ENCODE data around the gene FAM185A.

Gene FAM185A

GRCh38 chr7:102840404-102840803 lies 91.6 kb downstream of the FAM185A start:
- H3K27ac ChIP-seq (ENCODE audit: low read depth, low read length), result no peak overlapping the region

DNA sequence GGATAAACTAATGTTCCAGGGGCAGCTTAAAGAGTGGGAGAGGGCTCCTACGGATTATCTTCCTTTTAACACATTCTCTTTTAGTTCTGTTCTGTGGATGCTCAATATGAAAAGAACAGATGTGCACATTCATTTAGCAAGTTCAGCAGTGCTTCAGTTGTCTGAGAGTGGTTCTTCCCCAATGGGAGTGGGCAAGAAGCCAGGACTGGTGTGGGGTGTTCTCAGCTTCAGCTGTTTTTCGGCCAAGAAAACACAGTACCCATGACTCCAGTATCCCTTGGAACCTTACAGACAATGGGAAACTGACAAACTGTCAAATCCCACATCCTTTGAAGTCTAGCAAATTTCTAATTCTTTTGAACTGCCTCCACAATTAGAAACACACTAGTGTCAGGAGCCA lies 92.5 kb downstream of the FAM185A start:
- TF ChIP-seq EZH2phosphoT487 (IDR thresholded peaks at IDR 0.05; ENCODE audit: borderline replicate concordance, low read length) (no peak), CTCF (IDR thresholded peaks at IDR 0.05; ENCODE audit: low read depth, low read length, poor library complexity, severe bottlenecking) (no peak)
- Histone ChIP-seq H3K79me2 (ENCODE audit: control insufficient read depth, low read length) (no peaks in the 10 kb centered on the region), H3K4me2 (ENCODE audit: low read length) (no peak overlapping the region), H3K4me1 (ENCODE audit: control insufficient read depth, low read length) (peaks cover 15% of the 10 kb centered on the region), H3F3A (ENCODE audit: control insufficient read depth, insufficient read depth) (no peaks in the 10 kb centered on the region), H3K9me2 (replicated peaks; ENCODE audit: control insufficient read depth, low read length) (no peaks in the 10 kb centered on the region), H3K4me3 (ENCODE audit: low read length) (no peak overlapping the region), H3K27ac (ENCODE audit: low read depth, low read length) (no peak overlapping the region), H4K20me1 (ENCODE audit: control insufficient read depth, insufficient read depth, low read depth, low read length) (no peaks in the 10 kb centered on the region), H3K9me3 (ENCODE audit: control insufficient read depth, insufficient read depth, low read length) (no peaks in the 10 kb centered on the region), H3K27me3 (ENCODE audit: control insufficient read depth, low read length) (no peaks in the 10 kb centered on the region), H3K36me3 (ENCODE audit: control insufficient read depth, low read length) (no peaks in the 10 kb centered on the region)

More at GRCh38 chr7:102840404-102840803, 91.6 kb downstream of the FAM185A start:
- Histone ChIP-seq H3K4me1 (ENCODE audit: control insufficient read depth, low read length) (peaks cover 15% of the 10 kb centered on the region), H4K20me1 (ENCODE audit: control insufficient read depth, insufficient read depth, low read depth, low read length) (no peaks in the 10 kb centered on the region), H3K9me3 (ENCODE audit: control insufficient read depth, insufficient read depth, low read length) (no peaks in the 10 kb centered on the region), H3F3A (ENCODE audit: control insufficient read depth, insufficient read depth) (no peaks in the 10 kb centered on the region), H3K9me2 (replicated peaks; ENCODE audit: control insufficient read depth, low read length) (no peaks in the 10 kb centered on the region), H3K27me3 (ENCODE audit: control insufficient read depth, low read length) (no peaks in the 10 kb centered on the region), H3K36me3 (ENCODE audit: control insufficient read depth, low read length) (no peaks in the 10 kb centered on the region), H3K4me3 (ENCODE audit: low read length) (no peak overlapping the region), H3K4me2 (ENCODE audit: low read length) (no peak overlapping the region), H3K79me2 (ENCODE audit: control insufficient read depth, low read length) (no peaks in the 10 kb centered on the region)
- TF ChIP-seq EZH2phosphoT487 (IDR thresholded peaks at IDR 0.05; ENCODE audit: borderline replicate concordance, low read length) (no peak), CTCF (IDR thresholded peaks at IDR 0.05; ENCODE audit: low read depth, low read length, poor library complexity, severe bottlenecking) (no peak)

DNA sequence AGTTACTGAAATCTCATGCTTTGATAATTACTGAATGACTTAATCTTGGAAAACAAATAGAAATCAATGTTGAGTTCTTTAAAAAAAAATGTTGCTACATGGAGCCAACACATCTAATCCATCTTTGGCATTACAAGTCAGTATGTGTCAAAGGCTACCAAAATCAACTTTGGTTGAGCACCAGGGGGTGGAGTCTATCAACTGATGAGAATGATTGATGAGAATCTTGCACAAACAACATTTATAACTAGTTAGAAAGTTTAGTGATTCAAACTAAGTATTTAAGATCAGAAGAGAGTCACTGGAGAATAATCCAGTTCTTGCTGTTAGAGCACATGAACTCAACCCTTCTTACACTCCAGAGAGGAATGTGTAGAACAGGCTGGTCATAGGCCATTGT lies 93.5 kb downstream of the FAM185A start:
- peaks cover 15% of the 10 kb centered on the region for H3K4me1 ChIP-seq (ENCODE audit: control insufficient read depth, low read length)
- H3K27me3 ChIP-seq (ENCODE audit: control insufficient read depth, low read length), result no peaks in the 10 kb centered on the region
- H3K4me2 ChIP-seq (ENCODE audit: low read length), result no peak overlapping the region

More for the DNA sequence above, 93.5 kb downstream of the FAM185A start:
- Histone ChIP-seq H3K79me2 (ENCODE audit: control insufficient read depth, low read length) (no peaks in the 10 kb centered on the region), H3F3A (ENCODE audit: control insufficient read depth, insufficient read depth) (no peaks in the 10 kb centered on the region), H3K36me3 (ENCODE audit: control insufficient read depth, low read length) (no peaks in the 10 kb centered on the region), H3K27ac (ENCODE audit: low read depth, low read length) (no peak overlapping the region), H3K4me3 (ENCODE audit: low read length) (no peak overlapping the region), H3K9me3 (ENCODE audit: control insufficient read depth, insufficient read depth, low read length) (no peaks in the 10 kb centered on the region), H4K20me1 (ENCODE audit: control insufficient read depth, insufficient read depth, low read depth, low read length) (no peaks in the 10 kb centered on the region), H3K9me2 (replicated peaks; ENCODE audit: control insufficient read depth, low read length) (no peaks in the 10 kb centered on the region)
- no peak for TF ChIP-seq EZH2phosphoT487 (IDR thresholded peaks at IDR 0.05; ENCODE audit: borderline replicate concordance, low read length)
- no peak for TF ChIP-seq CTCF (IDR thresholded peaks at IDR 0.05; ENCODE audit: low read depth, low read length, poor library complexity, severe bottlenecking)

Data from DOHH2 (cell line).